H7 (cell line): ENCODE results near the gene BCL2L14. TPM values are rescaled to one million over a fixed set of nuclear protein-coding genes. Genes with fewer than 3 reads are reported as not detected.

Experiments used
- DNase-seq: peaks from one replicate; pipeline ENCODE4 v3.0.0; 2012
- H3K27me3 ChIP-seq: 2 replicates; pipeline ENCODE4 v1.6.0; 2011; ENCODE audit warnings: mild to moderate bottlenecking, low read length; ENCODE audit not compliant: control insufficient read depth, insufficient read depth
- H3K36me3 ChIP-seq: replicated peaks from 2 replicates; pipeline ENCODE4 v1.5.1; 2011; ENCODE audit warnings: low read length; ENCODE audit not compliant: control insufficient read depth, insufficient read depth
- H3K4me3 ChIP-seq: 2 replicates; pipeline ENCODE4 v1.5.1; 2011; ENCODE audit warnings: low read depth, mild to moderate bottlenecking, control low read depth, low read length, moderate library complexity; ENCODE audit not compliant: insufficient read depth
- total RNA-seq: library from RNA; depleted of rRNA; stranded (reverse); fragments of >200 nt; shearing (Covaris generic); gene quantifications from 2 replicates; pipeline ENCODE4 v1.2.3, GENCODE V29; 2014

Gene BCL2L14
- total RNA-seq, 1 experiment from 2014 or later: 1.9 TPM

GRCh38 chr12:12083688-12084087 lies 12.9 kb downstream of the BCL2L14 start:
- Histone ChIP-seq H3K36me3 (no peaks in the 10 kb centered on the region), H3K27me3 (no peaks in the 10 kb centered on the region), H3K4me3 (no peak overlapping the region)
- no peak for DNase-seq

GRCh38 chr12:12086362-12086761 lies 15.6 kb downstream of the BCL2L14 start:
- Histone ChIP-seq H3K36me3 (no peaks in the 10 kb centered on the region), H3K27me3 (no peaks in the 10 kb centered on the region), H3K4me3 (no peak overlapping the region)
- DNase-seq: no peak

GRCh38 chr12:12086973-12087692 lies 16.4 kb downstream of the BCL2L14 start:
- H3K4me3 ChIP-seq: no peak overlapping the region
- DNase-seq: peak; percentile 69
- H3K36me3 ChIP-seq: no peaks in the 10 kb centered on the region
- no peaks in the 10 kb centered on the region for H3K27me3 ChIP-seq

GRCh38 chr12:12087693-12088034 lies 16.9 kb downstream of the BCL2L14 start:
- Histone ChIP-seq H3K27me3 (no peaks in the 10 kb centered on the region), H3K36me3 (no peaks in the 10 kb centered on the region), H3K4me3 (no peak overlapping the region)
- DNase-seq: no peak

GRCh38 chr12:12088147-12088546 lies 17.4 kb downstream of the BCL2L14 start:
- no peak for DNase-seq

GRCh38 chr12:12088761-12089160 lies 18.0 kb downstream of the BCL2L14 start:
- H3K4me3 ChIP-seq: no peak overlapping the region
- no peaks in the 10 kb centered on the region for H3K27me3 ChIP-seq
- no peaks in the 10 kb centered on the region for H3K36me3 ChIP-seq
- DNase-seq: no peak

More at GRCh38 chr12:12088147-12088546, 17.4 kb downstream of the BCL2L14 start:
- H3K27me3 ChIP-seq: no peaks in the 10 kb centered on the region
- H3K4me3 ChIP-seq: no peak overlapping the region
- H3K36me3 ChIP-seq: no peaks in the 10 kb centered on the region

- Histone ChIP-seq H3K27me3 (no peaks in the 10 kb centered on the region), H3K36me3 (no peaks in the 10 kb centered on the region), H3K4me3 (no peak overlapping the region)
- DNase-seq: no peak
Measured at GRCh38 chr12:12091071-12091470, 20.3 kb downstream of the BCL2L14 start.

- DNase-seq: no peak
- no peaks in the 10 kb centered on the region for H3K27me3 ChIP-seq
- no peak overlapping the region for H3K4me3 ChIP-seq
- H3K36me3 ChIP-seq: no peaks in the 10 kb centered on the region
Measured at GRCh38 chr12:12091977-12092663, 21.4 kb downstream of the BCL2L14 start.

GRCh38 chr12:12094481-12094880 lies 23.7 kb downstream of the BCL2L14 start:
- no peak for DNase-seq
- Histone ChIP-seq H3K27me3 (no peaks in the 10 kb centered on the region), H3K36me3 (no peaks in the 10 kb centered on the region), H3K4me3 (no peak overlapping the region)

- no peaks in the 10 kb centered on the region for H3K27me3 ChIP-seq
- no peak for DNase-seq
- no peak overlapping the region for H3K4me3 ChIP-seq
- no peaks in the 10 kb centered on the region for H3K36me3 ChIP-seq
Measured at GRCh38 chr12:12095021-12095420, 24.3 kb downstream of the BCL2L14 start.

- H3K36me3 ChIP-seq: no peaks in the 10 kb centered on the region
- no peaks in the 10 kb centered on the region for H3K27me3 ChIP-seq
- DNase-seq: no peak
- no peak overlapping the region for H3K4me3 ChIP-seq
Measured at GRCh38 chr12:12097891-12098690, 27.4 kb downstream of the BCL2L14 start.

- Histone ChIP-seq H3K4me3 (no peak overlapping the region), H3K27me3 (no peaks in the 10 kb centered on the region), H3K36me3 (no peaks in the 10 kb centered on the region)
- DNase-seq: no peak
Measured at GRCh38 chr12:12098691-12099015, 27.9 kb downstream of the BCL2L14 start.

GRCh38 chr12:12099102-12099501 lies 28.4 kb downstream of the BCL2L14 start:
- Histone ChIP-seq H3K36me3 (no peaks in the 10 kb centered on the region), H3K4me3 (no peak overlapping the region), H3K27me3 (no peaks in the 10 kb centered on the region)
- DNase-seq: no peak

- H3K36me3 ChIP-seq: no peaks in the 10 kb centered on the region
- no peak overlapping the region for H3K4me3 ChIP-seq
- no peaks in the 10 kb centered on the region for H3K27me3 ChIP-seq
- DNase-seq: no peak
Measured at GRCh38 chr12:12107678-12108077, 36.9 kb downstream of the BCL2L14 start.
